Measurements from ENCODE around the gene LBH. TPM values are rescaled to one million over a fixed set of nuclear protein-coding genes. Genes with fewer than 3 reads are reported as not detected.

LBH gene
- total and polyA plus RNA-seq, 2 experiments from 2014 or later: 17.5 to 30.3 TPM

DNA sequence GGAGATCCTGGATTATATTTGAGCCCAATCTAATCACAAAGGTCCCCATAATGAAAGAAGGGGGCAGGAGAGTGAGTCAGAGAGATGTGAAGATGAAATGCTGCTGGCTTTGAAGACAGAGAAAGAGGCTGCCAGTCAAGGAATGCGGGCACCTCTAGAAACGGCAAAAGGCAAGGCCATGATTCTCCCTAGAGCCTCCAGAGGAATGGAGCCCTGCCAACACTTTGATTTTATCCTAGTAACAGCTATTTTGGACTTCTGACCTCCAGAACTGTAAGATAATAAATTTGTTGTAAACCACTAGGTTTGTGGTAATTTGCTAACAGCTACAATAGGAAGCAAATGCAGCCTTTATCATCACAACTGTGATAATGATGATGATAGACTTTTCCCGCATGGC lies 32.9 kb downstream of the LBH start:
- no peak for DNase-seq (ENCODE audit: low spot score)
- Histone ChIP-seq H3K27ac (ENCODE audit: low read depth) (no peak overlapping the region), H3K36me3 (ENCODE audit: insufficient read depth) (no peaks in the 10 kb centered on the region), H3K4me1 (ENCODE audit: insufficient read depth) (no peaks in the 10 kb centered on the region), H3K9me2 (ENCODE audit: insufficient read depth) (no peaks in the 10 kb centered on the region), H3F3A (replicated peaks; ENCODE audit: low read depth) (no peaks in the 10 kb centered on the region), H3K27me3 (ENCODE audit: insufficient read depth) (no peaks in the 10 kb centered on the region), H3K4me3 (no peak overlapping the region), H3K79me2 (replicated peaks; ENCODE audit: insufficient read depth) (no peaks in the 10 kb centered on the region), H4K20me1 (replicated peaks; ENCODE audit: insufficient read depth) (no peaks in the 10 kb centered on the region), H2AFZ (no peak overlapping the region), H3K4me2 (no peak overlapping the region)
- H3K4me1 Mint-ChIP-seq: peaks cover 14% of the 10 kb centered on the region
- no peaks in the 10 kb centered on the region for H3K27me3 Mint-ChIP-seq (ENCODE audit: insufficient read depth, low read depth, poor library complexity)
- no peak overlapping the region for H3K27ac Mint-ChIP-seq
- H3K4me3 Mint-ChIP-seq: no peak overlapping the region
- no peak for ATAC-seq
- H3K9me3 Mint-ChIP-seq: peaks cover 17% of the 10 kb centered on the region
- TF ChIP-seq EZH2phosphoT487 (IDR thresholded peaks at IDR 0.05; ENCODE audit: unreplicated experiment): no peak
- TF ChIP-seq JUNB (IDR thresholded peaks at IDR 0.05; ENCODE audit: unreplicated experiment): no peak
- no peak for TF ChIP-seq POLR2AphosphoS5 (IDR thresholded peaks at IDR 0.05; ENCODE audit: low read depth)
- no peak for TF ChIP-seq ZNF331 (CRISPR knock-in tag; IDR thresholded peaks at IDR 0.05; ENCODE audit: low read depth)
- TF ChIP-seq, protein P1, sequence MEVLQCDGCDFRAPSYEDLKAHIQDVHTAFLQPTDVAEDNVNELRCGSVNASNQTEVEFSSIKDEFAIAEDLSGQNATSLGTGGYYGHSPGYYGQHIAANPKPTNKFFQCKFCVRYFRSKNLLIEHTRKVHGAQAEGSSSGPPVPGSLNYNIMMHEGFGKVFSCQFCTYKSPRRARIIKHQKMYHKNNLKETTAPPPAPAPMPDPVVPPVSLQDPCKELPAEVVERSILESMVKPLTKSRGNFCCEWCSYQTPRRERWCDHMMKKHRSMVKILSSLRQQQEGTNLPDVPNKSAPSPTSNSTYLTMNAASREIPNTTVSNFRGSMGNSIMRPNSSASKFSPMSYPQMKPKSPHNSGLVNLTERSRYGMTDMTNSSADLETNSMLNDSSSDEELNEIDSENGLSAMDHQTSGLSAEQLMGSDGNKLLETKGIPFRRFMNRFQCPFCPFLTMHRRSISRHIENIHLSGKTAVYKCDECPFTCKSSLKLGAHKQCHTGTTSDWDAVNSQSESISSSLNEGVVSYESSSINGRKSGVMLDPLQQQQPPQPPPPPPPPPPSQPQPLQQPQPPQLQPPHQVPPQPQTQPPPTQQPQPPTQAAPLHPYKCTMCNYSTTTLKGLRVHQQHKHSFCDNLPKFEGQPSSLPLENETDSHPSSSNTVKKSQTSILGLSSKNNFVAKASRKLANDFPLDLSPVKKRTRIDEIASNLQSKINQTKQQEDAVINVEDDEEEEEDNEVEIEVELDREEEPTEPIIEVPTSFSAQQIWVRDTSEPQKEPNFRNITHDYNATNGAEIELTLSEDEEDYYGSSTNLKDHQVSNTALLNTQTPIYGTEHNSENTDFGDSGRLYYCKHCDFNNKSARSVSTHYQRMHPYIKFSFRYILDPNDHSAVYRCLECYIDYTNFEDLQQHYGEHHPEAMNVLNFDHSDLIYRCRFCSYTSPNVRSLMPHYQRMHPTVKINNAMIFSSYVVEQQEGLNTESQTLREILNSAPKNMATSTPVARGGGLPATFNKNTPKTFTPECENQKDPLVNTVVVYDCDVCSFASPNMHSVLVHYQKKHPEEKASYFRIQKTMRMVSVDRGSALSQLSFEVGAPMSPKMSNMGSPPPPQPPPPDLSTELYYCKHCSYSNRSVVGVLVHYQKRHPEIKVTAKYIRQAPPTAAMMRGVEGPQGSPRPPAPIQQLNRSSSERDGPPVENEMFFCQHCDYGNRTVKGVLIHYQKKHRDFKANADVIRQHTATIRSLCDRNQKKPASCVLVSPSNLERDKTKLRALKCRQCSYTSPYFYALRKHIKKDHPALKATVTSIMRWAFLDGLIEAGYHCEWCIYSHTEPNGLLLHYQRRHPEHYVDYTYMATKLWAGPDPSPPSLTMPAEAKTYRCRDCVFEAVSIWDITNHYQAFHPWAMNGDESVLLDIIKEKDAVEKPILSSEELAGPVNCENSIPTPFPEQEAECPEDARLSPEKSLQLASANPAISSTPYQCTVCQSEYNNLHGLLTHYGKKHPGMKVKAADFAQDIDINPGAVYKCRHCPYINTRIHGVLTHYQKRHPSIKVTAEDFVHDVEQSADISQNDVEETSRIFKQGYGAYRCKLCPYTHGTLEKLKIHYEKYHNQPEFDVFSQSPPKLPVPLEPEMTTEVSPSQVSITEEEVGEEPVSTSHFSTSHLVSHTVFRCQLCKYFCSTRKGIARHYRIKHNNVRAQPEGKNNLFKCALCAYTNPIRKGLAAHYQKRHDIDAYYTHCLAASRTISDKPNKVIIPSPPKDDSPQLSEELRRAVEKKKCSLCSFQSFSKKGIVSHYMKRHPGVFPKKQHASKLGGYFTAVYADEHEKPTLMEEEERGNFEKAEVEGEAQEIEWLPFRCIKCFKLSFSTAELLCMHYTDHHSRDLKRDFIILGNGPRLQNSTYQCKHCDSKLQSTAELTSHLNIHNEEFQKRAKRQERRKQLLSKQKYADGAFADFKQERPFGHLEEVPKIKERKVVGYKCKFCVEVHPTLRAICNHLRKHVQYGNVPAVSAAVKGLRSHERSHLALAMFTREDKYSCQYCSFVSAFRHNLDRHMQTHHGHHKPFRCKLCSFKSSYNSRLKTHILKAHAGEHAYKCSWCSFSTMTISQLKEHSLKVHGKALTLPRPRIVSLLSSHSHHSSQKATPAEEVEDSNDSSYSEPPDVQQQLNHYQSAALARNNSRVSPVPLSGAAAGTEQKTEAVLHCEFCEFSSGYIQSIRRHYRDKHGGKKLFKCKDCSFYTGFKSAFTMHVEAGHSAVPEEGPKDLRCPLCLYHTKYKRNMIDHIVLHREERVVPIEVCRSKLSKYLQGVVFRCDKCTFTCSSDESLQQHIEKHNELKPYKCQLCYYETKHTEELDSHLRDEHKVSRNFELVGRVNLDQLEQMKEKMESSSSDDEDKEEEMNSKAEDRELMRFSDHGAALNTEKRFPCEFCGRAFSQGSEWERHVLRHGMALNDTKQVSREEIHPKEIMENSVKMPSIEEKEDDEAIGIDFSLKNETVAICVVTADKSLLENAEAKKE (CRISPR knock-in tag; IDR thresholded peaks at IDR 0.05): no peak
- no peak for TF ChIP-seq CREB1 (CRISPR knock-in tag; IDR thresholded peaks at IDR 0.05; ENCODE audit: low read depth)
- TF ChIP-seq EZH2 (IDR thresholded peaks at IDR 0.05; ENCODE audit: low read depth, unreplicated experiment): no peak
- no peak for TF ChIP-seq ZNF114 (CRISPR knock-in tag; IDR thresholded peaks at IDR 0.05)
- no peak for TF ChIP-seq NANOG (IDR thresholded peaks at IDR 0.05; ENCODE audit: borderline replicate concordance)
- TF ChIP-seq STAT1 (IDR thresholded peaks at IDR 0.05; ENCODE audit: unreplicated experiment): no peak
- TF ChIP-seq, protein P2, sequence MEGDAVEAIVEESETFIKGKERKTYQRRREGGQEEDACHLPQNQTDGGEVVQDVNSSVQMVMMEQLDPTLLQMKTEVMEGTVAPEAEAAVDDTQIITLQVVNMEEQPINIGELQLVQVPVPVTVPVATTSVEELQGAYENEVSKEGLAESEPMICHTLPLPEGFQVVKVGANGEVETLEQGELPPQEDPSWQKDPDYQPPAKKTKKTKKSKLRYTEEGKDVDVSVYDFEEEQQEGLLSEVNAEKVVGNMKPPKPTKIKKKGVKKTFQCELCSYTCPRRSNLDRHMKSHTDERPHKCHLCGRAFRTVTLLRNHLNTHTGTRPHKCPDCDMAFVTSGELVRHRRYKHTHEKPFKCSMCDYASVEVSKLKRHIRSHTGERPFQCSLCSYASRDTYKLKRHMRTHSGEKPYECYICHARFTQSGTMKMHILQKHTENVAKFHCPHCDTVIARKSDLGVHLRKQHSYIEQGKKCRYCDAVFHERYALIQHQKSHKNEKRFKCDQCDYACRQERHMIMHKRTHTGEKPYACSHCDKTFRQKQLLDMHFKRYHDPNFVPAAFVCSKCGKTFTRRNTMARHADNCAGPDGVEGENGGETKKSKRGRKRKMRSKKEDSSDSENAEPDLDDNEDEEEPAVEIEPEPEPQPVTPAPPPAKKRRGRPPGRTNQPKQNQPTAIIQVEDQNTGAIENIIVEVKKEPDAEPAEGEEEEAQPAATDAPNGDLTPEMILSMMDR (conservative IDR thresholded peaks at IDR 0.05; ENCODE audit: low read depth in 2 of 2): no peak
- TF ChIP-seq, protein P3, sequence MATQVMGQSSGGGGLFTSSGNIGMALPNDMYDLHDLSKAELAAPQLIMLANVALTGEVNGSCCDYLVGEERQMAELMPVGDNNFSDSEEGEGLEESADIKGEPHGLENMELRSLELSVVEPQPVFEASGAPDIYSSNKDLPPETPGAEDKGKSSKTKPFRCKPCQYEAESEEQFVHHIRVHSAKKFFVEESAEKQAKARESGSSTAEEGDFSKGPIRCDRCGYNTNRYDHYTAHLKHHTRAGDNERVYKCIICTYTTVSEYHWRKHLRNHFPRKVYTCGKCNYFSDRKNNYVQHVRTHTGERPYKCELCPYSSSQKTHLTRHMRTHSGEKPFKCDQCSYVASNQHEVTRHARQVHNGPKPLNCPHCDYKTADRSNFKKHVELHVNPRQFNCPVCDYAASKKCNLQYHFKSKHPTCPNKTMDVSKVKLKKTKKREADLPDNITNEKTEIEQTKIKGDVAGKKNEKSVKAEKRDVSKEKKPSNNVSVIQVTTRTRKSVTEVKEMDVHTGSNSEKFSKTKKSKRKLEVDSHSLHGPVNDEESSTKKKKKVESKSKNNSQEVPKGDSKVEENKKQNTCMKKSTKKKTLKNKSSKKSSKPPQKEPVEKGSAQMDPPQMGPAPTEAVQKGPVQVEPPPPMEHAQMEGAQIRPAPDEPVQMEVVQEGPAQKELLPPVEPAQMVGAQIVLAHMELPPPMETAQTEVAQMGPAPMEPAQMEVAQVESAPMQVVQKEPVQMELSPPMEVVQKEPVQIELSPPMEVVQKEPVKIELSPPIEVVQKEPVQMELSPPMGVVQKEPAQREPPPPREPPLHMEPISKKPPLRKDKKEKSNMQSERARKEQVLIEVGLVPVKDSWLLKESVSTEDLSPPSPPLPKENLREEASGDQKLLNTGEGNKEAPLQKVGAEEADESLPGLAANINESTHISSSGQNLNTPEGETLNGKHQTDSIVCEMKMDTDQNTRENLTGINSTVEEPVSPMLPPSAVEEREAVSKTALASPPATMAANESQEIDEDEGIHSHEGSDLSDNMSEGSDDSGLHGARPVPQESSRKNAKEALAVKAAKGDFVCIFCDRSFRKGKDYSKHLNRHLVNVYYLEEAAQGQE (IDR thresholded peaks at IDR 0.05; ENCODE audit: unreplicated experiment): no peak
- TF ChIP-seq, protein P4, sequence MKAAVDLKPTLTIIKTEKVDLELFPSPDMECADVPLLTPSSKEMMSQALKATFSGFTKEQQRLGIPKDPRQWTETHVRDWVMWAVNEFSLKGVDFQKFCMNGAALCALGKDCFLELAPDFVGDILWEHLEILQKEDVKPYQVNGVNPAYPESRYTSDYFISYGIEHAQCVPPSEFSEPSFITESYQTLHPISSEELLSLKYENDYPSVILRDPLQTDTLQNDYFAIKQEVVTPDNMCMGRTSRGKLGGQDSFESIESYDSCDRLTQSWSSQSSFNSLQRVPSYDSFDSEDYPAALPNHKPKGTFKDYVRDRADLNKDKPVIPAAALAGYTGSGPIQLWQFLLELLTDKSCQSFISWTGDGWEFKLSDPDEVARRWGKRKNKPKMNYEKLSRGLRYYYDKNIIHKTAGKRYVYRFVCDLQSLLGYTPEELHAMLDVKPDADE (IDR thresholded peaks at IDR 0.05): no peak
- H3K36me3 Mint-ChIP-seq (ENCODE audit: low read depth): peaks cover 3% of the 10 kb centered on the region; the same call in 1 of the 3 replicates
